Measurements from ENCODE around the gene PRKCQ. TPM values are rescaled to one million over a fixed set of nuclear protein-coding genes. Genes with fewer than 3 reads are reported as not detected.

Gene PRKCQ
- total RNA-seq, 4 donors from 2014 or later: 0.21 to 0.30 TPM; not detected in 2

- no peak for DNase-seq (ENCODE audit: low spot score in 2 of 2)
- Histone ChIP-seq H3K27ac (no peak overlapping the region), H3K36me3 (no peaks in the 10 kb centered on the region), H3K4me1 (peaks cover 0 to 25% (median 0%) of the 10 kb centered on the region in 4 donors), H3K9me3 (no peaks in the 10 kb centered on the region), H3K4me3 (no peak overlapping the region), H3K27me3 (no peaks in the 10 kb centered on the region)
- no peak for TF ChIP-seq POLR2A (IDR thresholded peaks at IDR 0.05)
- TF ChIP-seq EP300 (IDR thresholded peaks at IDR 0.05): no peak
- TF ChIP-seq, protein P1, sequence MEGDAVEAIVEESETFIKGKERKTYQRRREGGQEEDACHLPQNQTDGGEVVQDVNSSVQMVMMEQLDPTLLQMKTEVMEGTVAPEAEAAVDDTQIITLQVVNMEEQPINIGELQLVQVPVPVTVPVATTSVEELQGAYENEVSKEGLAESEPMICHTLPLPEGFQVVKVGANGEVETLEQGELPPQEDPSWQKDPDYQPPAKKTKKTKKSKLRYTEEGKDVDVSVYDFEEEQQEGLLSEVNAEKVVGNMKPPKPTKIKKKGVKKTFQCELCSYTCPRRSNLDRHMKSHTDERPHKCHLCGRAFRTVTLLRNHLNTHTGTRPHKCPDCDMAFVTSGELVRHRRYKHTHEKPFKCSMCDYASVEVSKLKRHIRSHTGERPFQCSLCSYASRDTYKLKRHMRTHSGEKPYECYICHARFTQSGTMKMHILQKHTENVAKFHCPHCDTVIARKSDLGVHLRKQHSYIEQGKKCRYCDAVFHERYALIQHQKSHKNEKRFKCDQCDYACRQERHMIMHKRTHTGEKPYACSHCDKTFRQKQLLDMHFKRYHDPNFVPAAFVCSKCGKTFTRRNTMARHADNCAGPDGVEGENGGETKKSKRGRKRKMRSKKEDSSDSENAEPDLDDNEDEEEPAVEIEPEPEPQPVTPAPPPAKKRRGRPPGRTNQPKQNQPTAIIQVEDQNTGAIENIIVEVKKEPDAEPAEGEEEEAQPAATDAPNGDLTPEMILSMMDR (IDR thresholded peaks at IDR 0.05): no peak
- 70 to 72% methylated on average over 9 of the region's 9 CpGs for WGBS, 2 donors
These were observed 177.7 kb downstream of the PRKCQ start for GRCh38 chr10:6402349-6402709.

DNA sequence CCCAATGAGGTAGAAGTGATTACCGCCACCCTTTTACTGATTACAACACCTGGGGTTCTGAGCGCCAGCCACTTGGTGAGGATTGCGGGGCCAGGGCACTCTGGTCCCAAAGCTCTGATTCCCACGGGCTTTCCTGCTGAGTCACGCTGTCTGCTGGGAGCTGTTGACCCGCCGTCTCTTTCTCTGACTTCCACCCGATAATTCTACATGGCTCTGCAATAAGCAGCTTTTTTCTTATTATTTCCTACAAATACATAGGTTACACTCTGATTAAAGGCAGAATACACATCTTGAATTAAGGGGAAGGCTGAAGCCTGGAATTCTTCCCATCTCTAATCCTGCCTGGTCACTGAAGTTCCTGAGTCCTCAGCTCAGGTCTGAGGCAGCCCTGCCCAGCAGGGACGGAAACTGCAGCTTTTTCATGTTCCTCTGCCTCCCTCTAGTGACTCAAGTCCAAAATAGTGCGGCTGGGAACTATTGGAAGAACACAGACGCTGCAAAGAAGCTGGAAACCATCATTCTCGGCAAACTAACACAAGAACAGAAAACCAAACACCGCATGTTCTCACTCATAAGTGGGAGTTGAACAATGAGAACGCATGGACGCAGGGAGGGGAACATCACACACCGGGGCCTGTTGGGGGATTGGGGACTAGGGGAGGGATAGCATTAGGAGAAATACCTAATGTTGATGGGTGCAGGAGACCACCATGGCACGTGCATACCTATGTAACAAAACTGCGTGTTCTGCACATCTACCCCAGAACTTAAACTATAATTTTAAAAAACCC is 178.3 kb downstream of the PRKCQ start:
- Histone ChIP-seq H3K27ac (peak overlapping the region in 1 of 4 donors; percentile 51), H3K4me3 (peak overlapping the region in 3 of 4 donors; percentile 21 to 35 (median 26)), H3K9me3 (no peaks in the 10 kb centered on the region), H3K36me3 (no peaks in the 10 kb centered on the region), H3K4me1 (peaks cover 0 to 25% (median 0%) of the 10 kb centered on the region in 4 donors), H3K27me3 (no peaks in the 10 kb centered on the region)
- WGBS, 2 donors: 14 to 15% methylated on average over 18 of the region's 18 CpGs
- peak; percentile 46 to 77 for DNase-seq (ENCODE audit: low spot score in 2 of 2)
- TF ChIP-seq, protein P1 (IDR thresholded peaks at IDR 0.05): peak; percentile 57 to 90 (median 72)
- peak; percentile 9 to 57 for TF ChIP-seq EP300 (IDR thresholded peaks at IDR 0.05)
- TF ChIP-seq POLR2A (IDR thresholded peaks at IDR 0.05): no peak

- Histone ChIP-seq H3K4me1 (peaks cover 0 to 25% (median 0%) of the 10 kb centered on the region in 4 donors), H3K27ac (no peak overlapping the region), H3K4me3 (no peak overlapping the region), H3K9me3 (no peaks in the 10 kb centered on the region), H3K27me3 (no peaks in the 10 kb centered on the region), H3K36me3 (no peaks in the 10 kb centered on the region)
- DNase-seq (ENCODE audit: low spot score in 2 of 2): no peak
- TF ChIP-seq, protein P1 (IDR thresholded peaks at IDR 0.05): no peak
- no peak for TF ChIP-seq POLR2A (IDR thresholded peaks at IDR 0.05)
- TF ChIP-seq EP300 (IDR thresholded peaks at IDR 0.05): no peak
- 85 to 87% methylated on average over 12 of the region's 12 CpGs for WGBS, 2 donors
These were observed 179.1 kb downstream of the PRKCQ start for GRCh38 chr10:6400821-6401465.

GRCh38 chr10:6400331-6400730 is 179.7 kb downstream of the PRKCQ start:
- TF ChIP-seq, protein P1 (IDR thresholded peaks at IDR 0.05): no peak
- TF ChIP-seq POLR2A (IDR thresholded peaks at IDR 0.05) (no peak), EP300 (IDR thresholded peaks at IDR 0.05) (no peak)
- Histone ChIP-seq H3K4me3 (no peak overlapping the region), H3K4me1 (peaks cover 0 to 25% (median 0%) of the 10 kb centered on the region in 4 donors), H3K27me3 (no peaks in the 10 kb centered on the region), H3K9me3 (no peaks in the 10 kb centered on the region), H3K36me3 (no peaks in the 10 kb centered on the region), H3K27ac (peak overlapping the region in 1 of 4 donors; percentile 56)
- no peak for DNase-seq (ENCODE audit: low spot score in 2 of 2)
- 86 to 91% methylated on average over 7 of the region's 7 CpGs for WGBS, 2 donors

GRCh38 chr10:6399879-6400278 is 180.2 kb downstream of the PRKCQ start:
- H3K4me1 ChIP-seq: peaks cover 0 to 25% (median 0%) of the 10 kb centered on the region in 4 donors
- no peak for DNase-seq (ENCODE audit: low spot score in 2 of 2)
- no peaks in the 10 kb centered on the region for H3K9me3 ChIP-seq
- H3K36me3 ChIP-seq: no peaks in the 10 kb centered on the region
- TF ChIP-seq, protein P1 (IDR thresholded peaks at IDR 0.05): no peak
- TF ChIP-seq POLR2A (IDR thresholded peaks at IDR 0.05) (no peak), EP300 (IDR thresholded peaks at IDR 0.05) (no peak)
- 80 to 85% methylated on average over 8 of the region's 8 CpGs for WGBS, 2 donors
- H3K27ac ChIP-seq: peak overlapping the region in 1 of 4 donors; percentile 56
- H3K27me3 ChIP-seq: no peaks in the 10 kb centered on the region
- no peak overlapping the region for H3K4me3 ChIP-seq

All from tibial nerve (tissue), 4 donors.